Measurements from ENCODE around the gene TVP23C. TPM values are rescaled to one million over a fixed set of nuclear protein-coding genes. Genes with fewer than 3 reads are reported as not detected.

TVP23C gene
- total and polyA plus RNA-seq, 2 of the 8 experiments (the other 6 are each of a cell fraction or from before 2014, with no cell fraction given): 2.9 to 9.6 TPM

- no peak for FAIRE-seq
Observed at GRCh38 chr17:15513058-15513791, 50.1 kb downstream of the TVP23C start.

More at GRCh38 chr17:15513058-15513791, 50.1 kb downstream of the TVP23C start:
- POLR2A ChIA-PET (ENCODE audit: partially characterized antibody): interaction anchor here (0.9 to 1.8 kb wide), 2 partner anchors 10 to 12 kb away, joined by 4 to 6 read pairs; no protein-coding TSS in a partner anchor
- Histone ChIP-seq H2BK120ac (replicated peaks; ENCODE audit: low read depth, low read length) (no peak overlapping the region), H3K9me3 (ENCODE audit: insufficient read depth in 2 of 2, low read depth in 1 of 2, low read length in 1 of 2) (no peaks in the 10 kb centered on the region), H4K5ac (ENCODE audit: insufficient read length, low read depth, low read length) (no peak overlapping the region), H3K4ac (replicated peaks; ENCODE audit: insufficient read length, low read depth, low read length) (no peak overlapping the region), H2BK20ac (ENCODE audit: low read length) (no peak overlapping the region), H3K79me1 (ENCODE audit: low read depth, low read length) (peaks cover 2% of the 10 kb centered on the region; the same call in 1 of the 2 replicates), H4K8ac (ENCODE audit: extremely low read depth, insufficient read depth, low read length) (no peak overlapping the region), H3K27ac (ENCODE audit: low read depth, low read length) (no peak overlapping the region), H3K36me3 (ENCODE audit: control insufficient read depth in 2 of 4, insufficient read depth in 4 of 4, low read length in 3 of 4) (peaks cover 0 to 19% (median 14%) of the 10 kb centered on the region in 4 experiments; a peak in 5 of 8 replicates), H2AFZ (ENCODE audit: low read length) (no peak overlapping the region), H2BK15ac (ENCODE audit: low read length) (no peak overlapping the region), H3K9ac (replicated peaks in 1 of 4; ENCODE audit: extremely low read depth in 1 of 4, low read depth in 3 of 4, low read length in 3 of 4) (no peak overlapping the region), H3K4me1 (replicated peaks in 1 of 4; ENCODE audit: control insufficient read depth in 3 of 4, insufficient read depth in 4 of 4, low read length in 3 of 4) (no peaks in the 10 kb centered on the region), H3K23ac (ENCODE audit: insufficient read length) (no peak overlapping the region), H3K14ac (ENCODE audit: insufficient read length) (no peak overlapping the region), H3K18ac (ENCODE audit: extremely low read depth, low read length) (no peak overlapping the region), H2AK5ac (ENCODE audit: low read depth, low read length) (no peak overlapping the region), H3K4me2 (ENCODE audit: insufficient read depth in 1 of 2, low read depth in 2 of 2, low read length in 2 of 2) (no peak overlapping the region), H3K27me3 (replicated peaks in 1 of 4; ENCODE audit: control insufficient read depth in 3 of 4, extremely low read depth in 1 of 4, insufficient read depth in 3 of 4, low read length in 3 of 4) (no peaks in the 10 kb centered on the region), H4K20me1 (replicated peaks in 1 of 2; ENCODE audit: control insufficient read depth in 1 of 2, insufficient read depth in 2 of 2, low read length in 2 of 2) (peaks cover 0 to 3% of the 10 kb centered on the region in 2 experiments), H3K23me2 (ENCODE audit: low read depth, low read length) (no peaks in the 10 kb centered on the region), H4K91ac (replicated peaks; ENCODE audit: insufficient read length, low read length) (no peak overlapping the region), H3K56ac (replicated peaks; ENCODE audit: insufficient read length, low read depth, low read length) (no peak overlapping the region), H3K79me2 (ENCODE audit: control insufficient read depth in 1 of 2, insufficient read depth in 2 of 2, low read length in 2 of 2) (no peaks in the 10 kb centered on the region), H2BK5ac (ENCODE audit: low read depth, low read length) (no peak overlapping the region), H2BK12ac (ENCODE audit: low read depth, low read length) (no peak overlapping the region), H3K4me3 (ENCODE audit: extremely low read depth in 1 of 4, insufficient read depth in 2 of 4, low read depth in 3 of 4, low read length in 4 of 4) (no peak overlapping the region)
- CTCF ChIA-PET (ENCODE audit: partially characterized antibody): interaction anchor here (2.6 kb wide), 1 partner anchor 10 kb away, joined by 16 read pairs; no protein-coding TSS in a partner anchor
- no peak for DNase-seq (ENCODE audit: low read depth in 1 of 2, low spot score in 2 of 2)
- TF ChIP-seq CEBPB (IDR thresholded peaks at IDR 0.05; ENCODE audit: low read depth, low read length): no peak
- no peak for TF ChIP-seq EZH2 (IDR thresholded peaks at IDR 0.05; ENCODE audit: low read depth, low read length, severe bottlenecking)
- no peak for TF ChIP-seq SAP30 (IDR thresholded peaks at IDR 0.05; ENCODE audit: insufficient read depth, insufficient replicate concordance, low read length)
- no peak for TF ChIP-seq TCF12 (IDR thresholded peaks at IDR 0.05; ENCODE audit: low read depth, low read length)
- no peak for TF ChIP-seq SP4 (IDR thresholded peaks at IDR 0.05; ENCODE audit: low read length)
- TF ChIP-seq TAF1 (IDR thresholded peaks at IDR 0.05; ENCODE audit: low read depth, low read length): no peak
- TF ChIP-seq CREB1 (IDR thresholded peaks at IDR 0.05): no peak
- no peak for TF ChIP-seq SRF (IDR thresholded peaks at IDR 0.05; ENCODE audit: low read depth, low read length)
- TF ChIP-seq SP2 (IDR thresholded peaks at IDR 0.05; ENCODE audit: low read length): no peak
- TF ChIP-seq BACH1 (IDR thresholded peaks at IDR 0.05; ENCODE audit: low read length): no peak
- no peak for TF ChIP-seq CHD1 (IDR thresholded peaks at IDR 0.05; ENCODE audit: low read depth, low read length)
- TF ChIP-seq KDM5A (IDR thresholded peaks at IDR 0.05; ENCODE audit: low read length): no peak
- TF ChIP-seq MAX (IDR thresholded peaks at IDR 0.05): no peak
- TF ChIP-seq POLR2A (IDR thresholded peaks at IDR 0.05; ENCODE audit: control extremely low read depth in 1 of 2, low read depth in 2 of 2, low read length in 2 of 2): no peak
- no peak for TF ChIP-seq SUZ12 (IDR thresholded peaks at IDR 0.05; ENCODE audit: low read length)
- WGBS, 2 experiments (ENCODE audit: extremely low coverage in 1 of 2, insufficient coverage in 1 of 2, insufficient read length in 1 of 2, insufficient replicate concordance in 2 of 2, low coverage in 1 of 2, low lambda C conversion rate in 2 of 2, missing lambda C conversion rate in 1 of 2): 89% methylated on average over 6 of the region's 6 CpGs; no CpG with 5 or more reads in 1 of the 2 experiments
